ENCODE data around the gene UMAD1.

UMAD1 gene

DNA sequence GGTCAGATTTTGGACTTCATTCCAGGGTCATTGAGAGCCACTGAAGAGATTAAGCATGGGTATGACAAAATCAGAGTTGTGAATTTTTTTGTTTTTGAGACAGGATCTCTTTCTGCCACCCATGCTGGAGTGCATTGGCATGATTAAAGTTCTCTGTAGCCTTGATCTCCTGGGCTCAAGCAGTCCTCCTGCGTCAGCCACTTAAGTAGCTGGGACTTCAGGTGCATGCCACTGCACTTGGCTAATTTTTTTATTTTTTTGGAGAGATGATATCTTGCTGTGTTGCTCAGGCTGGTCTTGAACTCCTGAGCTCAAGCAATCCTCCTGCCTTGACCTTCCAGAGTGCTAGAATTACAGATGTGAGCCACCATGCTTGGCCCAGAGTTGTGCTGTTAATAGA, 275.5 kb downstream of the UMAD1 start:
- DNase-seq (ENCODE audit: low spot score) (no peak), ATAC-seq (ENCODE audit: low read depth) (no peak)
- Histone ChIP-seq H3K36me3 (ENCODE audit: low read depth) (no peaks in the 10 kb centered on the region), H3K4me1 (ENCODE audit: insufficient read depth, poor library complexity, severe bottlenecking) (peaks cover 9% of the 10 kb centered on the region), H3K9me3 (ENCODE audit: severe bottlenecking) (no peaks in the 10 kb centered on the region), H3K27ac (ENCODE audit: poor library complexity, severe bottlenecking) (no peak overlapping the region), H3K4me3 (ENCODE audit: severe bottlenecking) (no peak overlapping the region), H3K27me3 (ENCODE audit: insufficient read depth, poor library complexity, severe bottlenecking) (no peaks in the 10 kb centered on the region)
- TF ChIP-seq, protein P1, sequence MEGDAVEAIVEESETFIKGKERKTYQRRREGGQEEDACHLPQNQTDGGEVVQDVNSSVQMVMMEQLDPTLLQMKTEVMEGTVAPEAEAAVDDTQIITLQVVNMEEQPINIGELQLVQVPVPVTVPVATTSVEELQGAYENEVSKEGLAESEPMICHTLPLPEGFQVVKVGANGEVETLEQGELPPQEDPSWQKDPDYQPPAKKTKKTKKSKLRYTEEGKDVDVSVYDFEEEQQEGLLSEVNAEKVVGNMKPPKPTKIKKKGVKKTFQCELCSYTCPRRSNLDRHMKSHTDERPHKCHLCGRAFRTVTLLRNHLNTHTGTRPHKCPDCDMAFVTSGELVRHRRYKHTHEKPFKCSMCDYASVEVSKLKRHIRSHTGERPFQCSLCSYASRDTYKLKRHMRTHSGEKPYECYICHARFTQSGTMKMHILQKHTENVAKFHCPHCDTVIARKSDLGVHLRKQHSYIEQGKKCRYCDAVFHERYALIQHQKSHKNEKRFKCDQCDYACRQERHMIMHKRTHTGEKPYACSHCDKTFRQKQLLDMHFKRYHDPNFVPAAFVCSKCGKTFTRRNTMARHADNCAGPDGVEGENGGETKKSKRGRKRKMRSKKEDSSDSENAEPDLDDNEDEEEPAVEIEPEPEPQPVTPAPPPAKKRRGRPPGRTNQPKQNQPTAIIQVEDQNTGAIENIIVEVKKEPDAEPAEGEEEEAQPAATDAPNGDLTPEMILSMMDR (IDR thresholded peaks at IDR 0.05; ENCODE audit: poor library complexity, severe bottlenecking) = no peak

DNA sequence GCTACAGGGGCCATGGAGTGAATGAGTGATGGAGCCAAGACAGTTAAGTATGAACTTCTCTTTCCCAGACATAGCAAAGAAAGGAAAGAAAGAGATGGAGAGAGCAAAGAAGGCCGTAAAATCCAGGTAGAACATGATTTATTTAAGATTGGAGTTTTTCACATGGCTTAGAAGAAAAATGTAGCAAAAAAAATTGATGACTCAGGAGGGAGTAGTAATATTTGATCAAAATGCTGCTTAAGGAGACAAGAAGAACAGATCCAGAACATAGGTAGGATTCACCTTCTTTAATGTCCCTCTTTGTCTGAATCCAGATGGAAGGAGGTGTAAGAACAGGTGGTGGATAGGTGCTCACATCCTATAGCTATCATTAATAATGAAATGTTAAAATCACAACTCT, 277.0 kb downstream of the UMAD1 start:
- no peaks in the 10 kb centered on the region for H3K36me3 ChIP-seq (ENCODE audit: low read depth)
- H3K4me1 ChIP-seq (ENCODE audit: insufficient read depth, poor library complexity, severe bottlenecking) = no peaks in the 10 kb centered on the region
- ATAC-seq (ENCODE audit: low read depth) (no peak), DNase-seq (ENCODE audit: low spot score) (no peak)
- H3K27ac ChIP-seq (ENCODE audit: poor library complexity, severe bottlenecking) = no peak overlapping the region
- TF ChIP-seq, protein P1 (IDR thresholded peaks at IDR 0.05; ENCODE audit: poor library complexity, severe bottlenecking) = no peak
- no peak overlapping the region for H3K4me3 ChIP-seq (ENCODE audit: severe bottlenecking)
- no peaks in the 10 kb centered on the region for H3K27me3 ChIP-seq (ENCODE audit: insufficient read depth, poor library complexity, severe bottlenecking)
- H3K9me3 ChIP-seq (ENCODE audit: severe bottlenecking) = no peaks in the 10 kb centered on the region

DNA sequence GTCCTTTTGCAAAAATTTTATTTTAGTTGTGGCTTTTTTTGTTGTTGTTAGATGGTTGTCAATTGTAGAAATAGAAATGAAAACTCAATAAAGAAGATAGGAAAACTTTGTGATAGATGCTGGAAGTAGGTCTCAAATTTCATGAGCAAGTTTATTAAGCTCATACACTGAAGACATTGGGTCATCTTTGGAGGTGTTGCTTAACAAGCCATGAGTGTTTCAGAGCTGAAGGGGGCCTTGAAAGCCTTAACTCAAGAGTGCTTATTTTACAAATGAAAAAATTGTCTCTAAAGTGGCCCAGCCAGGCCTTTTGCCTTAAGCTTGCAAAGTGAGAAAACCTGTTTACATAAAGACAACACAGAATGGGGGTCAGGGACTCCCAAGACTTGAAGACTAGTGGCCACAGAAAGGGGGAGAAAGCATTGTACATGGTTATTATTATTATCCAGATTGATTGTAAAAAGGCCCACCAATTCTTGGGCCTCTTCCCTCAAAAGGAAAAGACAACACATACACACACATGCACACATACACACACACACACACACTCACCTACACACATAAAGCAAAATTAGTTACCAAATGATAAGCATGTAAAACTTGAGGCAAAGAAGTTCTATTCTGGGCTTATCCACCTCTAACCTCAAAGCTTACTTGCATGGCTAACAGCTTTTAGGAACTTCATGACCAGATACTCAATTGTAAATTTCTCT, 278.3 kb downstream of the UMAD1 start:
- ATAC-seq (ENCODE audit: low read depth) = no peak
- Histone ChIP-seq H3K36me3 (ENCODE audit: low read depth) (no peaks in the 10 kb centered on the region), H3K4me1 (ENCODE audit: insufficient read depth, poor library complexity, severe bottlenecking) (no peaks in the 10 kb centered on the region), H3K4me3 (ENCODE audit: severe bottlenecking) (no peak overlapping the region), H3K9me3 (ENCODE audit: severe bottlenecking) (no peaks in the 10 kb centered on the region), H3K27me3 (ENCODE audit: insufficient read depth, poor library complexity, severe bottlenecking) (no peaks in the 10 kb centered on the region), H3K27ac (ENCODE audit: poor library complexity, severe bottlenecking) (no peak overlapping the region)
- TF ChIP-seq, protein P1 (IDR thresholded peaks at IDR 0.05; ENCODE audit: poor library complexity, severe bottlenecking) = no peak
- DNase-seq (ENCODE audit: low spot score) = no peak

DNA sequence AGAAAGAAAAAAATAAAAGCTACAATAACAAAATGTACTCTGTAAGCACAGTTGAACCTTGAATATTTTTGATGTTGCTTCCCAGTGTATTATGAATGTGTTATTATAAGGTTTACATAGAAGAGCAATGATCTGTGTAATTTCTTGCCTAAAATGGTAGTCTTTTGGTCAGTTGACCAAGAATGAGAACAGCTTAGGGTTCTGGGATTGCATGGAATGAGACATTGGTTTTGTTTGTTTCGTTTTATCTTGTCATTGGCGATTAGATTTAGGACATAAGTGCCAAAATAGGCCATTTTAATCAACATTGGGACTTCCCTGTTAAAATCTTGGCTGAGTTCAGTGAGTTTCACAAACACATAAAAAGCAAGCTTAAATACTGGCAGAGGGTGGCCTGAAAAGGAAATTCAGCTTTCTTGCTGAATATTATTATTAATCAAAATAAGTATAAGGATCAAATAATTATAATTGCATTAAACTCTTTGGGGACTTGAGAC, 278.9 kb downstream of the UMAD1 start:
- ATAC-seq (ENCODE audit: low read depth) = no peak
- H3K9me3 ChIP-seq (ENCODE audit: severe bottlenecking) = no peaks in the 10 kb centered on the region
- no peaks in the 10 kb centered on the region for H3K36me3 ChIP-seq (ENCODE audit: low read depth)
- no peaks in the 10 kb centered on the region for H3K4me1 ChIP-seq (ENCODE audit: insufficient read depth, poor library complexity, severe bottlenecking)
- no peaks in the 10 kb centered on the region for H3K27me3 ChIP-seq (ENCODE audit: insufficient read depth, poor library complexity, severe bottlenecking)
- TF ChIP-seq, protein P1 (IDR thresholded peaks at IDR 0.05; ENCODE audit: poor library complexity, severe bottlenecking) = no peak
- H3K27ac ChIP-seq (ENCODE audit: poor library complexity, severe bottlenecking) = no peak overlapping the region
- DNase-seq (ENCODE audit: low spot score) = no peak
- no peak overlapping the region for H3K4me3 ChIP-seq (ENCODE audit: severe bottlenecking)

DNA sequence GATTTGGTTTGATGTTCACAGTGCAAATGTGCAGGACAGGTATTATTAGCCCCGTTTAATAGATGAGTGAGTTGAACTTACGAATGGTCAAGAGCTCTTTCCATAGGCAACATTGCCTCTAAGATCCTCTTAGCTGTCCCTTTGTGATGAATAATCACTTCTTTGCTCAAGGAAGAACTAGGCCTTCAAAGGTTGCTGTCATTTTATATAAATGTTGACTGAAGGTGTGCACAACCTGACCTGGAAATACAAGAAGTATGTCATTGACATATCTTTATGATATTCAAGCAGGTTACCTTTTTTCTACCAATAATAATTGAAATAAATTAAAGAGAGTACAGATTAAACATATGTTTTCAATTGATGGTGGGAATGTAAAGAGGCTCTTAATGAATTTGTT, 279.5 kb downstream of the UMAD1 start:
- H3K9me3 ChIP-seq (ENCODE audit: severe bottlenecking) = no peaks in the 10 kb centered on the region
- no peaks in the 10 kb centered on the region for H3K4me1 ChIP-seq (ENCODE audit: insufficient read depth, poor library complexity, severe bottlenecking)
- no peak overlapping the region for H3K4me3 ChIP-seq (ENCODE audit: severe bottlenecking)
- no peak overlapping the region for H3K27ac ChIP-seq (ENCODE audit: poor library complexity, severe bottlenecking)
- no peaks in the 10 kb centered on the region for H3K27me3 ChIP-seq (ENCODE audit: insufficient read depth, poor library complexity, severe bottlenecking)
- TF ChIP-seq, protein P1 (IDR thresholded peaks at IDR 0.05; ENCODE audit: poor library complexity, severe bottlenecking) = no peak
- H3K36me3 ChIP-seq (ENCODE audit: low read depth) = no peaks in the 10 kb centered on the region
- ATAC-seq (ENCODE audit: low read depth) (no peak), DNase-seq (ENCODE audit: low spot score) (no peak)
